Activated naive CD4-positive, alpha-beta T cell treated with anti-CD3 and anti-CD28 coated beads, Interleukin-2, amount 50 U/mL, for 16 hours (primary cell): ENCODE measurements around the gene MYO18B.

Experiments
- DNase-seq: peaks from one replicate; pipeline ENCODE4 v3.0.0-alpha.2; 2020

Gene MYO18B

DNA sequence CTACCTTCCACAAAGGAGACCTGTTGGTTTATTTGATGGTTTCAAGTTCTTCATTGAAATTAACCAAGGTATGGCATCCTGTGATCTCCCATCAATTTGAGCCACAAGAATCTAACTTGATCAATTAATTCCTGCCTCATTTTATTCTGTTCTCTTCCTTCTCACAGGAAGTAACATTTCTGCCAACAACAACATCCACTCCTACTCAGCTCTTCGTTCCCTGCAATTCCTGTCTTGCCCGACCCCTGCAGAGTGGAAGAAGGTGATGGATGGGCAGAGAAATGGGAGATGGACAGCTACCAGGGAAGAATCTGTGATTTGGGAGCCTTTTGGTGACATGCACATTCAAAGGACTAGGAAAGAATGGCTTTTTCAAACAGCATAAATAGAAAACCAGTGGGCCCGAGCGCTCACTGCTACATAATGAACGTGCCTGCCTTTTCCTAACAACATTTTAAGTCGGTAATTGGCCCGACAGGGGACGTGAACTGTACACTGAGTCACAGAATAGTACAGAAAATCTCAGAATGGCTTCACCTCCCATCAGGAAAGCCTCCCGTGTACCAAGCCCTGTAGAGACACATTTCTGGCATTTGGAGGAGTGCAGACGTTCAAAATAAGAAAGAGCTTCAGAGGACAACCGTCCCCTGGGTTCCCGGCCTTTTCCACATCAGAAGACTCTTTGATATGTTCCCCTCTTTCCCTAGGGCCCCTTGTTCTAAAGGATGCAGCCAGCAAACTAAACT lies 314.6 kb downstream of the MYO18B start:
- DNase-seq = no peak

- no peak for DNase-seq
These were observed 315.7 kb downstream of the MYO18B start for GRCh38 chr22:26057731-26058130.

DNA sequence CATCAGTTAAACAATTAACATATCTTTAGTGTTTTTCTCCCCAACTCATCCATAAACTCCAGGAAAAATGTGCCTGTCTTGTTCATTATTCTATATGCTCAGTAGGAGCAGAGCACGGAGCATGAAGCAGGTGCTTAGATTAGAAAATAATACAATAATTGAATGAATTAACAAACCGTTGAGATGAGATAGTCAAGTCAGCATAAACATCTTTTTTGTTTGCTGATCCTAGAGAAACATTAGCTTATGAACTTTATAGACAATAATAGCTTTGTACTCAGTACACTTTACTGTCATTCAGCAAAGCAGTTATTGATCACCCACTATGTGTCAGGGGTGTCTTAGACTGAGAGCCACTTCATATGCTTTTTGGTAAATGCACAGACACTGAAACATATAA lies 322.1 kb downstream of the MYO18B start:
- DNase-seq = no peak

DNA sequence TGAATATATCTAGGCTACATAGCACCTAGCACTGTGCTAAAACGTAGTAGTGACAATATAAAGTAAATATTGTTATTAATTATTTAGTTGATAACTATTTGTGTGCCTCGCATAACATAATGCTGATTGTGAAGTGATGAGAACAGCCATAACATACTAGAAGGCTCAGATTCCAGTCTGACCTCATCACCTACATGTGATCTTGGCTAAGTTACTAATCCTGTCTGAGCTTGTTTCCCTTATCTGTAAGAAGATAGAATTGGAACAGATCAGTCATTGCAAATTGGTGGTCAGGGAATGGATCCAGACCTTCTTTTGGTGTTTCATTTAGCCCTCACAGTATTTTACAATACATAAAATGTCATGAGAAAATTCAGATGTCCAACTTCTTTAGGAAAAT lies 323.9 kb downstream of the MYO18B start:
- no peak for DNase-seq

DNA sequence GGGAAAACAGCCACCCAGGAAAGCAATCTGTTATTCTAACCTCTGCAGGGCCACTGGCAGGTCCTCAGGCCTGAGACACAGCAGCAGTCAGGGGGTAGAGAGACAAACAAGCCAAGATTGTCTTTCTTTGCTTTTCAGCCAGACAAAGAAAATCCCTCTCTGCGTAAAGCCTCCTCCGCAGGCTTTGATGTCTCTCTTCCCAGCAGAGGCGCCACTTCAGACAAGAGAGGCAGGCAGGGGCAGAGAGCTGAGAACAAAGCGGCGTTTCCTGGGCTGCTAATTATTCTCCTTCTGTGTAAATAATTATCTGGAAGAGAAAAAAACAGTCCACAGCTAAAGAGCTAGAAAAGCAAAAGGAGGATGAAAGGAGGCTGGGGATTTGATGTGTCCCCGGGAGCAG lies 324.5 kb downstream of the MYO18B start:
- no peak for DNase-seq

DNA sequence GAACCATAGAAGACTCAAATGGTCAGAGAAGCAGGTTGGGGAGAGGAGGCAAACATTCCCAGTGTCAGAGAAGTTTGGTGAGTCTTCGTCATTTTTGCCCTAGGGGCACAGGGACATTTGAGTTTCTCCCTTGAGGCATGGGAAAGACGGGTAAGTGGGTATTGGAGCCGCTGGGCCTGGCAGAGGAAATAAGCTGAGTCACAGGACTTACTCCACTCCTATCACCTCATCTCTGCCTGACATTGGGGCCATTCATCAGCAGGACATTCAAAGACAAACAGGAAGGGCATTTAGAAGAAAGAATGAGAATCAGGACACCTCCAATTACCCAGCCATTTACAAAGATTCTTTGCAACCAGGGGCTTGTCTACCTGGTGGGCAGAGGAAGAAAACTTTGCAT lies 326.6 kb downstream of the MYO18B start:
- DNase-seq = no peak

- no peak for DNase-seq
These were observed 330.6 kb downstream of the MYO18B start for GRCh38 chr22:26072621-26073020.

DNA sequence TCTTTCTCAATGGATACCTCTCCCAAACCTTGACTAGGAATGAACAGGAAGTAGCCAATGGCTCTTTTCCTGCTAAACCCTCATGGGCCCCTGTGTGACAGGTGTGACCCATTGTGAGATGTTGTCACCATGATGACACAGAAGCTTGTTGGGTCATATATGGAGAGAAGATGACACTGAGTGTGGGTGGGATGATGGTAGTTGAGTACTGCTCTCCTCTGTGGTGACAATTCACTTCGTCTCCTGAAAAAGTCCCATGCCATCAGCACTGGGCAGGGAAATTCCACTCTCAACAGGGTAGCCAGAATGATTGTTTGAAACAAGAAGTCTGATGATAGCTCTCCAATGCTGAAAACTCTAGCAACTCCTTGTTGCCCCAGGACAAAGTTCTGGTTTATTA lies 333.3 kb downstream of the MYO18B start:
- DNase-seq = no peak

- no peak for DNase-seq
These were observed 337.0 kb downstream of the MYO18B start for GRCh38 chr22:26079009-26079408.
